Right lobe of liver (tissue), 6 donors: Measurements from ENCODE around the gene FHIT. TPM values are rescaled to one million over a fixed set of nuclear protein-coding genes. Genes with fewer than 3 reads are reported as not detected.
A peak's percentile ranks its signal among the peaks of the same experiment; 100 is the strongest.

ENCODE experiments used
- ATAC-seq, 4 donors: fragments of 200-7000 bp; cut with Tn5 transposase; one replicate each; pipeline ENCODE4 v1.9.1; 2020; ENCODE audit warnings: mild to moderate bottlenecking in 4 of 4, moderate library complexity in 4 of 4
- DNase-seq, 3 donors: peaks; one replicate each; pipeline ENCODE4 v3.0.0-alpha.2; 2020
- H3K27ac ChIP-seq, 3 donors: fragments of 200-600 bp; one replicate each; pipeline ENCODE4 v1.8.0; 2022
- H3K27me3 ChIP-seq, 2 donors: fragments of 200-600 bp; one replicate each; pipeline ENCODE4 v1.8.0; 2022
- H3K36me3 ChIP-seq, 4 donors: fragments of 200-600 bp; sonication (generic) in 1 of 4; one replicate each; pipeline versions ENCODE4 v1.5.1 to v1.8.0; 2017 to 2022; ENCODE audit warnings: control low read depth in 1 of 4
- H3K4me1 ChIP-seq, 4 donors: fragments of 200-600 bp; sonication (generic) in 1 of 4; one replicate each; pipeline versions ENCODE4 v1.5.1 to v1.8.0; 2017 to 2022; ENCODE audit warnings: control low read depth in 1 of 4
- H3K4me3 ChIP-seq, 3 donors: fragments of 200-600 bp; one replicate each; pipeline ENCODE4 v1.8.0; 2022
- H3K9me3 ChIP-seq, 4 donors: fragments of 200-600 bp; sonication (generic) in 1 of 4; one replicate each; pipeline versions ENCODE4 v1.5.1 to v1.8.0; 2017 to 2022; ENCODE audit warnings: control low read depth in 1 of 4
- POLR2A ChIP-seq: fragments of 450-650 bp; IDR thresholded peaks from one replicate; pipeline ENCODE4 v1.6.1; 2017; ENCODE audit warnings: antibody characterized with exemption, mild to moderate bottlenecking
- WGBS: methylation state at CpG from one replicate; pipeline ENCODE4 v1.1.6; 2018; ENCODE audit warnings: low coverage, low lambda C conversion rate; ENCODE audit not compliant: insufficient coverage; ENCODE audit errors: missing lambda C conversion rate; 5-methylcytosine and 5-hydroxymethylcytosine counted together
- intact Hi-C, 2 donors: fragments of 100-400 bp; cut with DNase I; formaldehyde crosslinking; loops; one replicate each; pipeline versions ENCODE4 v1.11.2 to v1.14.1; 2022
- total RNA-seq, 6 experiments: library from RNA; depleted of rRNA in 2 of 6; stranded (reverse); fragments of >200 nt in 2 of 6; fragmentation: NEBNext Ultra II Directional in 3 of 6; extraction: Animal tissue kit (Norgen Biotek cat#: 25700) in 3 of 6; gene quantifications; one replicate each; pipeline versions ENCODE4 v1.1.0 to v1.2.4, GENCODE V29; 2016 to 2023
- TF ChIP-seq, protein P1 (sequence below), 4 donors: fragments of 200-600 bp in 3 of 4; fragments of 450-650 bp in 1 of 4; IDR thresholded peaks; one replicate each; pipeline versions ENCODE4 v1.5.1 to v1.8.0; 2016 to 2022; ENCODE audit warnings: antibody characterized with exemption in 4 of 4, mild to moderate bottlenecking in 2 of 4
- donor health status: DM: no; HTN: yes; CAD: no.
- donor health status: DM: no; HTN: no; CAD: no.
- donor health status: DM: no; HTN: no; CAD: no.
- donor health status: DM: no; HTN: yes; CAD: no.
- donor health status: DM: no; HTN: yes; CAD: no.

FHIT gene
- total RNA-seq, 6 experiments from 2014 or later = 6.6 to 11.2 (median 8.0) TPM

DNA sequence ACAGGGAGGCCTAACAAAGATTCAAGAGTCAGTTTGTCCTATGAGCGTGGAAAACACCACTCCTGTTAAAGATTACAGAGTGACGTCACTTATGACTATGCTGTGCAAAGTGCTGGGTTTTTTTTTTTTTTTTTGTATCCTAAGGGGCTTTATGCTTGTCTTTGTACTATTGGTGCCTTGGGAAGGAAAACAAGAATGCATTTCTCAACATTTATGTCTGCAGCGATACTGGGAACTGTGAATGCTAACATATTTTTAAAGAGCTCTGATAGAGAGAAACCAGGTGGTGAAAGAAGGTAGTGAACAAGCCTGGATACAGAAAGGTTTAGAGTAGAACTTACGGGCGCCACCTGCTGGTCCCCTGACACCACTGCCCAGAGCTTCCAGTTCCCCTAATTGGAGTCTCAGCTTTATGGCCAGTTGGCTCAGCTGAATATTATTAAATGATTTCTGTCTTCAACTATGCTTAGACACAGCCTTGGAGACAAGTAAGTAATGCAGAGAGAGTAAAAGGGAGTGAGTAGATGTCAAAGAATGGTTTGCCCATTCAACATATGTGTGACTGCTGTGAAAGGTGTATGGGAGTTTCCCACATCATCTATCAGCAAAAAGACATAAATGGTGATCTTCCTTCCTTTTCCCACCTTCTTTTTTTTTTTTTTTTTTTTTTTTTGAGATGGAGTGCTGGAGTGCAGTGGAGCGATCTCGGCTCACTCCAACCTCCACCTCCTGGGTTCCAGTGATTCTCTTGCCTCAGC is 1393.5 kb downstream of the FHIT start:
- no peak for TF ChIP-seq POLR2A
- TF ChIP-seq, protein P1, sequence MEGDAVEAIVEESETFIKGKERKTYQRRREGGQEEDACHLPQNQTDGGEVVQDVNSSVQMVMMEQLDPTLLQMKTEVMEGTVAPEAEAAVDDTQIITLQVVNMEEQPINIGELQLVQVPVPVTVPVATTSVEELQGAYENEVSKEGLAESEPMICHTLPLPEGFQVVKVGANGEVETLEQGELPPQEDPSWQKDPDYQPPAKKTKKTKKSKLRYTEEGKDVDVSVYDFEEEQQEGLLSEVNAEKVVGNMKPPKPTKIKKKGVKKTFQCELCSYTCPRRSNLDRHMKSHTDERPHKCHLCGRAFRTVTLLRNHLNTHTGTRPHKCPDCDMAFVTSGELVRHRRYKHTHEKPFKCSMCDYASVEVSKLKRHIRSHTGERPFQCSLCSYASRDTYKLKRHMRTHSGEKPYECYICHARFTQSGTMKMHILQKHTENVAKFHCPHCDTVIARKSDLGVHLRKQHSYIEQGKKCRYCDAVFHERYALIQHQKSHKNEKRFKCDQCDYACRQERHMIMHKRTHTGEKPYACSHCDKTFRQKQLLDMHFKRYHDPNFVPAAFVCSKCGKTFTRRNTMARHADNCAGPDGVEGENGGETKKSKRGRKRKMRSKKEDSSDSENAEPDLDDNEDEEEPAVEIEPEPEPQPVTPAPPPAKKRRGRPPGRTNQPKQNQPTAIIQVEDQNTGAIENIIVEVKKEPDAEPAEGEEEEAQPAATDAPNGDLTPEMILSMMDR (IDR thresholded peaks at IDR 0.05) = peak; percentile 86 to 95 (median 89)
- Histone ChIP-seq H3K27me3 (no peaks in the 10 kb centered on the region), H3K36me3 (no peaks in the 10 kb centered on the region), H3K4me1 (no peaks in the 10 kb centered on the region), H3K27ac (no peak overlapping the region), H3K9me3 (no peaks in the 10 kb centered on the region), H3K4me3 (no peak overlapping the region)
- DNase-seq (peak; percentile 76 to 78 (median 77)), ATAC-seq (peak; percentile 100)
- intact Hi-C loops = loop anchor here in 1 of 2 donors (10.0 kb wide), 1 partner anchor 283 kb away; no protein-coding TSS in a partner anchor
- 2% methylated on average over 5 of the region's 7 CpGs for WGBS

DNA sequence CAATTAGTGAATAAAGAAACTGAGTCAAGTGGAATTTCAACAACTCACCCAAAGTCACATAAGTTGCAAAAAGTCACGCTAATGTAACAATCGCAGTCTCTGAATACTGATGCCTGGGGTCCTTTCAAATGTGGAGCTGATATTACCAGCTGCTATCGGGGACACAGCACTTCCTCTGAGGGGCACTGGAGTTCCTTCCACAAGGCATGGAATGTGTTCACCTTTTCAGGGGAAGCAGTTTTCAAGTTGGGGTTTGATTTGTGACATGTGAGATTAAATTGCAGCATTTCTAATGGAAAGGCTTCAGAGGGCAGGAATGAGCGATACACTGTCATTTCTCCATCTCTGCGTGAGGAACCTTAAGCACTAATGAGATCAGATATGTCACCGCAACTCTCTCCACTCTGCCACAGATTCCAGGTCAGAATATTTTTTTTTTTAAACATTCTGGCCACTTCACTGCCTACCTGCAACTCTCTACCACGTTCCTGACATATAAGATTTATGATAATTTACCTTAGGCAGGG is 1394.3 kb downstream of the FHIT start:
- ATAC-seq (no peak), DNase-seq (no peak)
- Histone ChIP-seq H3K36me3 (no peaks in the 10 kb centered on the region), H3K4me1 (no peaks in the 10 kb centered on the region), H3K27ac (no peak overlapping the region), H3K4me3 (no peak overlapping the region), H3K27me3 (no peaks in the 10 kb centered on the region), H3K9me3 (no peaks in the 10 kb centered on the region)
- intact Hi-C loops = loop anchor here in 1 of 2 donors (10.0 kb wide), 1 partner anchor 282 kb away; no protein-coding TSS in a partner anchor
- TF ChIP-seq, protein P1 (IDR thresholded peaks at IDR 0.05) = no peak
- TF ChIP-seq POLR2A = no peak
- 78% methylated on average over 7 of the region's 7 CpGs for WGBS

DNA sequence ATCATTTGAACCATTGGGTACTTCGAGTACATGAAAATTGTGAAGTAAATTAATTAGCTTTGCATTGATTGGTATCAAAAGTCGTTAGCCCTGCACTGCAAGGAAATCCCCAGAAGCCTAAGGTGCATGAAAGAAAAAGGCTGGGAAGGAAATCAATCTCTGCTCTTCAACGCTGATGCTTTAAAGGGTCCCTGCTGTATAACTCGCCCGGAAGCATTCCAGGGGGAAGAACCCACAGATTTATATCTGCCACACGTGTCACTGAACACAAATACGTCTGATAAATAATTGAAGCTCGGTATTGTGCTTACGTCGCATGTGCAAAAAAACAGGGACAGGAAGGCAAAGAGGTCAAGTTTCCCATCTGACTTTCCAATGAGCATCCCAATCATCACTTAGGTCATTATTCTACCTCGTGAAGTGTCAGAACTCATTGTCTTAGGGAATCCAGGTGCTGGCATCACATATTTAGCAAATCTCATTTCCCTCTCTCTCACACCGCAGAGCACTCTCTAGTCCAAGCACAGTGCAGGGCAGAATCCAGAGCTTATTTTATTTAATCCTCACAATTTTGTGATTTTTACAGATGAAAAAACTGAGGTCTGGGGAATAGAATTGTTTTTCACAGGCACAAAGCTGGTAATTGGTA is 1397.1 kb downstream of the FHIT start:
- no peak for DNase-seq
- intact Hi-C loops = loop anchor here in 1 of 2 donors (10.0 kb wide), 1 partner anchor 279 kb away; no protein-coding TSS in a partner anchor
- no peak for ATAC-seq
- no peaks in the 10 kb centered on the region for H3K27me3 ChIP-seq
- no peak for TF ChIP-seq POLR2A
- TF ChIP-seq, protein P1 (IDR thresholded peaks at IDR 0.05) = no peak
- no peaks in the 10 kb centered on the region for H3K36me3 ChIP-seq
- no peaks in the 10 kb centered on the region for H3K9me3 ChIP-seq
- no peaks in the 10 kb centered on the region for H3K4me1 ChIP-seq
- no peak overlapping the region for H3K27ac ChIP-seq
- H3K4me3 ChIP-seq = no peak overlapping the region
- 76% methylated on average over 12 of the region's 12 CpGs for WGBS

DNA sequence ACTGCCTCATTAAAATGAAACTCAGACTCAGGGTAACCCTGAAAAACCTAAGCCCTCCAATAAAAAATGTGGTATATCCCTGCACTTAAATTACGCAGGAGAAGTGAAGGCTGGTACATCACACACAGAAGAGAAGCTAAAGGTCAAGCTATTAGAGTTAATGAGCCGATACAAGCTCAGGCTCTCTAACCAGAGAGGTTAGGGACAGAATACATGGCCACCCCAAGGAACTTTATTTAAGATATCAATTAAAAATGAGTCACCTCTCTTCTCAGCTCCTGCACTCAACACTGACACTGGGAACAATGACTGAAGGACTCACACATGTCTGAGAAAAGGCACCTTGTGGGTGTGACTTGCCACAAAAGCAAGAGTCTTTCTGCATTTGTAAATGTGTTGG is 1400.8 kb downstream of the FHIT start:
- no peaks in the 10 kb centered on the region for H3K36me3 ChIP-seq
- DNase-seq = no peak
- intact Hi-C loops = loop anchor here in 1 of 2 donors (10.0 kb wide), 1 partner anchor 276 kb away; no protein-coding TSS in a partner anchor
- TF ChIP-seq, protein P1 (IDR thresholded peaks at IDR 0.05) = no peak
- TF ChIP-seq POLR2A = no peak
- WGBS = 100% methylated on average over 1 of the region's 2 CpGs
- H3K9me3 ChIP-seq = no peaks in the 10 kb centered on the region
- H3K4me1 ChIP-seq = no peaks in the 10 kb centered on the region
- no peaks in the 10 kb centered on the region for H3K27me3 ChIP-seq
- no peak overlapping the region for H3K4me3 ChIP-seq
- no peak for ATAC-seq
- no peak overlapping the region for H3K27ac ChIP-seq
